ENCODE data around the gene BPIFA2.

DNA sequence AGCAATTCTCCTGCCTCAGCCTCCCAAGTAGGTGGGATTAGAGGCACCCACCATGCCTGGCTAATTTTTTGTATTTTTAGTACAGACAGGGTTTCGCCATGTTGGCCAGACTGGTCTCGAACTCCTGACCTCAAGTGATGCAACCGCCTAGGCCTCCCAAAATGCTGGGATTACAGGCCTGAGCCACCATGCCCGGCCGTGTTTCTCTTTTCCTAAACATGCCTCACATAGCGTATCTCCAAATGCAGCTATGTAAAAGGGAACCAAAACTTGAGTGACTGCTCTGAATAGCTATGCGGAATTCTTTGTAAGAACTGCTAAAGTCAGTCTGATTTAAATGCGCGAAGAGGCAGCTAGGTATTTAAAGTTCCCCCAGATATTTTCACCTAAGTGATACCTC lies 20.5 kb downstream of the BPIFA2 start:
- TF ChIP-seq MAFK (IDR thresholded peaks at IDR 0.05; ENCODE audit: partially characterized antibody) (no peak), GATA3 (IDR thresholded peaks at IDR 0.05; ENCODE audit: borderline replicate concordance) (no peak), EP300 (IDR thresholded peaks at IDR 0.05) (no peak), POLR2A (IDR thresholded peaks at IDR 0.05; ENCODE audit: low read length) (no peak), SREBF2 (IDR thresholded peaks at IDR 0.05) (no peak), HOXB13 (CRISPR knock-in tag; IDR thresholded peaks at IDR 0.05; ENCODE audit: low read depth) (no peak), HDAC2 (IDR thresholded peaks at IDR 0.05) (no peak), CHD4 (IDR thresholded peaks at IDR 0.05; ENCODE audit: borderline replicate concordance) (no peak)
- TF ChIP-seq, protein P1, sequence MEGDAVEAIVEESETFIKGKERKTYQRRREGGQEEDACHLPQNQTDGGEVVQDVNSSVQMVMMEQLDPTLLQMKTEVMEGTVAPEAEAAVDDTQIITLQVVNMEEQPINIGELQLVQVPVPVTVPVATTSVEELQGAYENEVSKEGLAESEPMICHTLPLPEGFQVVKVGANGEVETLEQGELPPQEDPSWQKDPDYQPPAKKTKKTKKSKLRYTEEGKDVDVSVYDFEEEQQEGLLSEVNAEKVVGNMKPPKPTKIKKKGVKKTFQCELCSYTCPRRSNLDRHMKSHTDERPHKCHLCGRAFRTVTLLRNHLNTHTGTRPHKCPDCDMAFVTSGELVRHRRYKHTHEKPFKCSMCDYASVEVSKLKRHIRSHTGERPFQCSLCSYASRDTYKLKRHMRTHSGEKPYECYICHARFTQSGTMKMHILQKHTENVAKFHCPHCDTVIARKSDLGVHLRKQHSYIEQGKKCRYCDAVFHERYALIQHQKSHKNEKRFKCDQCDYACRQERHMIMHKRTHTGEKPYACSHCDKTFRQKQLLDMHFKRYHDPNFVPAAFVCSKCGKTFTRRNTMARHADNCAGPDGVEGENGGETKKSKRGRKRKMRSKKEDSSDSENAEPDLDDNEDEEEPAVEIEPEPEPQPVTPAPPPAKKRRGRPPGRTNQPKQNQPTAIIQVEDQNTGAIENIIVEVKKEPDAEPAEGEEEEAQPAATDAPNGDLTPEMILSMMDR (IDR thresholded peaks at IDR 0.05): no peak
- TF ChIP-seq, protein P2, sequence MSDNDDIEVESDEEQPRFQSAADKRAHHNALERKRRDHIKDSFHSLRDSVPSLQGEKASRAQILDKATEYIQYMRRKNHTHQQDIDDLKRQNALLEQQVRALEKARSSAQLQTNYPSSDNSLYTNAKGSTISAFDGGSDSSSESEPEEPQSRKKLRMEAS (IDR thresholded peaks at IDR 0.05): no peak
- TF ChIP-seq, protein P3, sequence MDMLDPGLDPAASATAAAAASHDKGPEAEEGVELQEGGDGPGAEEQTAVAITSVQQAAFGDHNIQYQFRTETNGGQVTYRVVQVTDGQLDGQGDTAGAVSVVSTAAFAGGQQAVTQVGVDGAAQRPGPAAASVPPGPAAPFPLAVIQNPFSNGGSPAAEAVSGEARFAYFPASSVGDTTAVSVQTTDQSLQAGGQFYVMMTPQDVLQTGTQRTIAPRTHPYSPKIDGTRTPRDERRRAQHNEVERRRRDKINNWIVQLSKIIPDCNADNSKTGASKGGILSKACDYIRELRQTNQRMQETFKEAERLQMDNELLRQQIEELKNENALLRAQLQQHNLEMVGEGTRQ (IDR thresholded peaks at IDR 0.05): no peak

All from A549 (cell line).